ENCODE measurements around the gene SERPINA6.

SERPINA6 gene

DNA sequence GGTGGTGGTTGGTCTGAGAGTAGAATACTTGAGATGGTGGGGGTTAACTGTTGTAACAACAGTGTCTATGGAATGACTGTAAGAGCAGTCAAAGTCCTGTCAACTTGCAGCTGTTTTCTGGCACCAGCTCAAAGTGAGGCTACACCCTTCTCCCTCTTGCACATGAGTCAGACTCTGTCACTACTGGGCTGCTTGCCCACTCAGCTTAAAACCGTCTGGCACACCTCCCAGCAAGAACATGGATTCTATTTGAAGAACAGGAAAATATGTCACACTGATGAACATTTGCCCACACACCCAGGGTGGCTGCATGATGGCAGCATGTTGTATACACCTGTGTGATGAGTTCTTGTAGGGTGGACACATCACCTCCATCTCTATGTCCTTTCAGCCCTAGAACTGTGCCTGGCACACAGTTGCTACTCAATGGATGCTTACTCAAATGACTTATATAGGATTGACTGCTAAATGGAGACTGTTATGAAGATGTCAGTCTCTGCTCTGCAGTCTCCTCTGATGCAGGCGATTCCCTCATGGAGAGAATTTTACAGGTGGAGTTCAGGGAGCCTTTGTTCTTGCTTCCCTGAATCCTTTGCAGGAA, 19.3 kb upstream of the SERPINA6 start:
- no peak for DNase-seq (ENCODE audit: low read depth, low spot score)
- H3K4me3 ChIP-seq (ENCODE audit: insufficient read length, low read depth): no peak overlapping the region
- no peaks in the 10 kb centered on the region for H3K27me3 ChIP-seq (ENCODE audit: insufficient read depth, insufficient read length)
- no peak overlapping the region for H3K9ac ChIP-seq (ENCODE audit: insufficient read length, low read depth)
- peaks cover 2% of the 10 kb centered on the region for H3K4me1 ChIP-seq (ENCODE audit: insufficient read depth, insufficient read length)
- no peaks in the 10 kb centered on the region for H3K9me3 ChIP-seq (ENCODE audit: insufficient read depth, low read length)
- no peak for TF ChIP-seq YY1 (IDR thresholded peaks at IDR 0.05; ENCODE audit: insufficient read depth, insufficient read length)
- no peak for TF ChIP-seq SUZ12 (IDR thresholded peaks at IDR 0.05; ENCODE audit: extremely low read depth, insufficient read depth, insufficient read length)
- TF ChIP-seq ZNF274 (IDR thresholded peaks at IDR 0.05; ENCODE audit: low read depth, low read length): no peak
- H3K36me3 ChIP-seq (ENCODE audit: insufficient read depth, insufficient read length, low read length): no peaks in the 10 kb centered on the region

DNA sequence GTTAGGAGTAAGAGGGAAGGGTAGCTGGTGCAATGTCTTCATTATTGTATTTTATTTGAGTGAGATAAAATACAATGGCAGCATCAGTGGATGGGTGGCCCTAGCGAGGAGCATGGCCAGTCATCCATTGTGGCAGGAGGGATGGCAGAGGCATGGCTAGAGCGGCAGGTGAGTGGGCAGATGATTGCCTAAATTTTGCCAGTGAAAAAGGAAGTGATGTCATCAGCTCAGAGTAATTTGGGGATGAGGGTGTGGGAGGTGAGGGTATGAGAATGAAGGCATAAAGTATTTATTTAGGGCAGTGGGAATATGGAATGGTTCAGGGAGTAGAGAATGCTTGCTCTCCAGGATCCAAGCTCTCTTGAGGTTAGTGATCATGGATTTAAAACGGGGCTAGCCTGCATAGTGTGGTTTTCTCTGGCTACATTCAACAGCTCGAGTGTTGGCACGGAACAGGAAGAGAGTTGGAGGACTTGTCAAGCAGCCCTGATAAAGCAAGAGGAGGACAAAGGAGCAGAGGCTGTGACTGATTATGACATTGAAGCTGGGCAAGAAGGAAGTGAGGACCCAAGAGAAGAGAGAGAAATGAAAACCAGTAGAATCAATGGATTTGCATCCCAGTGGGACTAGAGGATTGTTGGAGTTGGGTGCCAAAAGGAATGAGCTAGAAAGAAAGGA, 18.7 kb upstream of the SERPINA6 start:
- Histone ChIP-seq H3K4me1 (ENCODE audit: insufficient read depth, insufficient read length) (peaks cover 2% of the 10 kb centered on the region), H3K9ac (ENCODE audit: insufficient read length, low read depth) (no peak overlapping the region), H3K27me3 (ENCODE audit: insufficient read depth, insufficient read length) (no peaks in the 10 kb centered on the region), H3K9me3 (ENCODE audit: insufficient read depth, low read length) (no peaks in the 10 kb centered on the region), H3K4me3 (ENCODE audit: insufficient read length, low read depth) (no peak overlapping the region), H3K36me3 (ENCODE audit: insufficient read depth, insufficient read length, low read length) (no peaks in the 10 kb centered on the region)
- no peak for DNase-seq (ENCODE audit: low read depth, low spot score)
- no peak for TF ChIP-seq ZNF274 (IDR thresholded peaks at IDR 0.05; ENCODE audit: low read depth, low read length)

DNA sequence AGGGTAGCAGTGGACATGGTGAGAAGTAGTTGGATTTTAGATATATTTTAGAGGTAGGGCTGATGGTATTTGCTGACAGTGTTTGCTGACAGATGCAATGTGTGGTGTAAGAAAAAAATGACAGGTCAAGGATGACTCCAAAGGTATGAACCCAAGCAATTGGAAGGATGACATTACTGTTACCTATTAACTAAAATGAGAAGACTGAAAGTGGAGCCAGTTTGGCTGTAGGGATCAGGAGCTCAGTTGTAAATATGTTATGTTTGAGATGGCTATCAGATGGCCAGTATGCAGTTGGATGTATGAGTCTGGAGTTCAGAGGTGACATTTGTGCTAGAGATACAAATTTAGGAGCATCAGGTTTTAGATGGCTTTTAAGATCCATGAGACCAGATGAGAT, 17.4 kb upstream of the SERPINA6 start:
- Histone ChIP-seq H3K27me3 (ENCODE audit: insufficient read depth, insufficient read length) (no peaks in the 10 kb centered on the region), H3K4me1 (ENCODE audit: insufficient read depth, insufficient read length) (peaks cover 2% of the 10 kb centered on the region), H3K9ac (ENCODE audit: insufficient read length, low read depth) (no peak overlapping the region), H3K9me3 (ENCODE audit: insufficient read depth, low read length) (no peaks in the 10 kb centered on the region), H3K4me3 (ENCODE audit: insufficient read length, low read depth) (no peak overlapping the region), H3K36me3 (ENCODE audit: insufficient read depth, insufficient read length, low read length) (no peaks in the 10 kb centered on the region)
- no peak for DNase-seq (ENCODE audit: low read depth, low spot score)
- no peak for TF ChIP-seq SUZ12 (IDR thresholded peaks at IDR 0.05; ENCODE audit: extremely low read depth, insufficient read depth, insufficient read length)
- no peak for TF ChIP-seq YY1 (IDR thresholded peaks at IDR 0.05; ENCODE audit: insufficient read depth, insufficient read length)
- no peak for TF ChIP-seq ZNF274 (IDR thresholded peaks at IDR 0.05; ENCODE audit: low read depth, low read length)

DNA sequence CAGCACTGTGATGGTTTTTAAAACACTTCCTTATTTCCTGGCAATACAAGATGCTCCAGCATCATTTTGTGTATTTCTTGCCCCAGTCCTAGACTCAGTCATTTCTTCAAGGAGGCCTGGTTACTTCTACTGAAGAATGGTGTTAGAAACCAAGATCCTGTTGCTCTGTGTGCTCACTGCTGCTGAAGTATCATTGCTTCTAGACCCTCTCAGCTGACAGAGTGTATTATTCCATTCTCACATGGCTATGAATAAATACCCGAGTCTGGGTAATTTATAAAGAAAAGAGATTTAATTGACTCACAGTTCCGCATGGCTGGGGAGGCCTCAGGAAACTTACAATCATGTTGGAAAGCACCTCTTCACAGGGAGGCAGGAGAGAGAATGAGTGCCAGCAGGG, 14.9 kb upstream of the SERPINA6 start:
- no peaks in the 10 kb centered on the region for H3K36me3 ChIP-seq (ENCODE audit: insufficient read depth, insufficient read length, low read length)
- DNase-seq (ENCODE audit: low read depth, low spot score): no peak
- H3K9me3 ChIP-seq (ENCODE audit: insufficient read depth, low read length): no peaks in the 10 kb centered on the region
- H3K4me3 ChIP-seq (ENCODE audit: insufficient read length, low read depth): no peak overlapping the region
- no peaks in the 10 kb centered on the region for H3K4me1 ChIP-seq (ENCODE audit: insufficient read depth, insufficient read length)
- no peak overlapping the region for H3K9ac ChIP-seq (ENCODE audit: insufficient read length, low read depth)
- no peaks in the 10 kb centered on the region for H3K27me3 ChIP-seq (ENCODE audit: insufficient read depth, insufficient read length)
- no peak for TF ChIP-seq ZNF274 (IDR thresholded peaks at IDR 0.05; ENCODE audit: low read depth, low read length)
- TF ChIP-seq YY1 (IDR thresholded peaks at IDR 0.05; ENCODE audit: insufficient read depth, insufficient read length): no peak

DNA sequence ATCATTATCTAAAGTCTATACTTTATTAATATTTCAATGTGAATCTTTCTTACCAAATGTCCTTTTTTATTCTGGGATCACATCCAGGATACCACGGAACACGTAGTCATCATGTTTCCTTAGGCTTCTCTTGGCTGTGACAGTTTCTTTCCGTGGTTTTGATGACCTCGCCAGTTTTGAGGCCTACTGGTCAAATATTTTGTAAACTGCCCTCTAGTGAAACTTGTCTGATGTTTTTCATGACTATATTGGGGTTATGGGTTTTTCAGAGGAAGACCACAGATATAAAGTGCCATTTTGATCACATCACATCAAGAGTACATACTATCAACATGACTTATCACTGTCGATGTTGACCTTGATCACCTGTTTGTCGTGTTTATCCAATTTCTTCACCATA, 14.1 kb upstream of the SERPINA6 start:
- no peak overlapping the region for H3K4me3 ChIP-seq (ENCODE audit: insufficient read length, low read depth)
- H3K4me1 ChIP-seq (ENCODE audit: insufficient read depth, insufficient read length): no peaks in the 10 kb centered on the region
- no peaks in the 10 kb centered on the region for H3K36me3 ChIP-seq (ENCODE audit: insufficient read depth, insufficient read length, low read length)
- TF ChIP-seq YY1 (IDR thresholded peaks at IDR 0.05; ENCODE audit: insufficient read depth, insufficient read length) (no peak), SUZ12 (IDR thresholded peaks at IDR 0.05; ENCODE audit: extremely low read depth, insufficient read depth, insufficient read length) (no peak), ZNF274 (IDR thresholded peaks at IDR 0.05; ENCODE audit: low read depth, low read length) (no peak)
- DNase-seq (ENCODE audit: low read depth, low spot score): no peak
- H3K27me3 ChIP-seq (ENCODE audit: insufficient read depth, insufficient read length): no peaks in the 10 kb centered on the region
- H3K9me3 ChIP-seq (ENCODE audit: insufficient read depth, low read length): no peaks in the 10 kb centered on the region
- H3K9ac ChIP-seq (ENCODE audit: insufficient read length, low read depth): no peak overlapping the region

DNA sequence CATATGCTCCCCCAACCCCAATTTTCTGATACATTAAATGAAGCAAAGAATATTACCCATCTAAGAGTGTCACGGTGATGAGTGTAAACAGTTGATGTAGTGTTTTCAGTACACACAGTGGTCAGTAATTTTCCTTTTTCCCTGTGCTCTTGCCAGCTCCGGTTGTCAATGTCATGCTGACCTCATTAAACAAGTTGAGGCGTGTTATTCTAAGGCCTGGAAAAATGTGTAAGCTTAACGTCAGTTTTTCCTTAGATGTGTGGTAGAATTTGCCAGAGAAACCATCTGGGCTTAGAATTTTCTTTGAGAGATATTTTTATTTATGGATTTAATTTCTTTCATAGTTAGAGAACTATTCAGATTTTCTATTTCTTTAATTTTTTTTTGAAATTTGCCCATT, 11.7 kb upstream of the SERPINA6 start:
- TF ChIP-seq YY1 (IDR thresholded peaks at IDR 0.05; ENCODE audit: insufficient read depth, insufficient read length) (no peak), SUZ12 (IDR thresholded peaks at IDR 0.05; ENCODE audit: extremely low read depth, insufficient read depth, insufficient read length) (no peak), ZNF274 (IDR thresholded peaks at IDR 0.05; ENCODE audit: low read depth, low read length) (no peak)
- Histone ChIP-seq H3K4me1 (ENCODE audit: insufficient read depth, insufficient read length) (no peaks in the 10 kb centered on the region), H3K27me3 (ENCODE audit: insufficient read depth, insufficient read length) (no peaks in the 10 kb centered on the region), H3K9ac (ENCODE audit: insufficient read length, low read depth) (no peak overlapping the region), H3K4me3 (ENCODE audit: insufficient read length, low read depth) (no peak overlapping the region), H3K36me3 (ENCODE audit: insufficient read depth, insufficient read length, low read length) (no peaks in the 10 kb centered on the region), H3K9me3 (ENCODE audit: insufficient read depth, low read length) (no peaks in the 10 kb centered on the region)
- DNase-seq (ENCODE audit: low read depth, low spot score): no peak

DNA sequence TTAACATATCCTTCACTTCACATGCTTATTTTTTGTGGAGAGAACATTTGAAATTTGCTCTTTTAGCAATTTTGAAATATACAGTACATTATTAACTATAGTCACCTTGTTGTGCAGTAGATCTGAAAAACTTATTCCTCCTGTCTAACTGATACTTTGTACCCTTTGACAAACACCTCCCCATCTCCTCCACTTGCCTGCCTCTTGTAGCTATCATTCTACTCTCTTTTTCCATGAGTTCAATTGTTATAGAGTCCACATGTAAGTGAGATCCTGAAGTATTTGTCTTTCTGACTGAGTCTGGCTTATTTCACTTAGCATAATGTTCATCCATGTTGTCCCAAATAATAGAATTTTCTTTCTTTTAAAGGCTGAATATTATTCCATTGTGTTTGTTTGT, 9.5 kb upstream of the SERPINA6 start:
- no peak for TF ChIP-seq ZNF274 (IDR thresholded peaks at IDR 0.05; ENCODE audit: low read depth, low read length)
- TF ChIP-seq YY1 (IDR thresholded peaks at IDR 0.05; ENCODE audit: insufficient read depth, insufficient read length): no peak
- TF ChIP-seq SUZ12 (IDR thresholded peaks at IDR 0.05; ENCODE audit: extremely low read depth, insufficient read depth, insufficient read length): no peak
- Histone ChIP-seq H3K4me3 (ENCODE audit: insufficient read length, low read depth) (no peak overlapping the region), H3K9me3 (ENCODE audit: insufficient read depth, low read length) (no peaks in the 10 kb centered on the region), H3K9ac (ENCODE audit: insufficient read length, low read depth) (no peak overlapping the region), H3K4me1 (ENCODE audit: insufficient read depth, insufficient read length) (no peaks in the 10 kb centered on the region), H3K36me3 (ENCODE audit: insufficient read depth, insufficient read length, low read length) (no peaks in the 10 kb centered on the region), H3K27me3 (ENCODE audit: insufficient read depth, insufficient read length) (no peaks in the 10 kb centered on the region)
- DNase-seq (ENCODE audit: low read depth, low spot score): no peak

Data from NT2/D1 (cell line).